ENCODE data around the gene RUBCN.
"Not testable (repeated sequence)": the region's sequence is repeated elsewhere in the genome, so short reads cannot be mapped to it uniquely, and the experiment has no call there.

The RUBCN gene

GRCh38 chr3:197652860-197653259 lies 83.8 kb downstream of the RUBCN start:
- DNase-seq, H3K27ac Mint-ChIP-seq, H3K36me3 Mint-ChIP-seq, H3K4me3 Mint-ChIP-seq, CTCF ChIA-PET, H3K9me3 Mint-ChIP-seq, H3K27me3 Mint-ChIP-seq: not testable (repeated sequence)
- H3K4me1 Mint-ChIP-seq = peaks cover 23% of the 10 kb centered on the region

DNA sequence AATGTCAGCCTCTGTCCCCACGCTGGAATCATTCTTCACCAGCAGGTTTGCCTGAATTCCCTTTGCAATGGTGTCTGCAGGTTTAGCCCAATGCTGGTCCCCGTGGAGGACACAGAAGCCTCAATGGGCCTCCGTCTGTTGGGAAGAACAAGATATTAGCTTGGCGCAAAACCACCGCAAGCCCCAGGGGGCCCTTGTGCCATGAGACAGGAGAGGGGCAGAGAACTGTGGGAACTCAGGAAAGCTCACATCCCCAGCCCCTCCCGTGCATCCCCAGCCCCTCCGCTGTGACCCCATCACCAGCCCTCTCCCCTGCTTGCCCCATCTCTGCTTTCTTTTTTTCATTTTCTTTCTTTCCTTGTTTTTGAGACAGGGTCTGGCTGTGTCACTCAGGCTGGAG lies 89.1 kb downstream of the RUBCN start:
- H3K4me1 Mint-ChIP-seq = peaks cover 18% of the 10 kb centered on the region
- H3K9me3 Mint-ChIP-seq, H3K27ac Mint-ChIP-seq, CTCF ChIA-PET, H3K4me3 Mint-ChIP-seq, DNase-seq: not testable (repeated sequence)
- peaks cover 14% of the 10 kb centered on the region for H3K27me3 Mint-ChIP-seq
- peaks cover 19% of the 10 kb centered on the region for H3K36me3 Mint-ChIP-seq

DNA sequence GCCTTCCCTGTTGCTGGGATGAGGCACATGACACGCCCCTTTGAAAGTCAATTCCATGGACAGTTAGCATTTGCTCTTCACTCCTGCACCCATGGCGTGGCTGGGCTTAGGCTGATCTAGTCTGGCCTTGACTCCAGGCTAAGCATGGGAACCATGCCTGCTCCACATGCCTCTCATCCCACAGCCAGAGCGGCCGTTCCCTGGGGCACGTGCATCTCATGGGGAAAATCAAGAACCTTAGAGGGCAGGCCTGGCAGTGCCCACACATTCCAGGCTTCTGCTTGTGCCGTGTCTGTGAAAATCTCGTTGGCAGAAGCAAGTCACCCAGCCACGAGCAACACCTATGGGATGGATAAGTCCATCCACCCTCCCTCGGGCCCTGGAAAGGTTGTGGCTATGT lies 89.5 kb downstream of the RUBCN start:
- CTCF ChIA-PET, H3K4me3 Mint-ChIP-seq, H3K9me3 Mint-ChIP-seq, H3K27ac Mint-ChIP-seq, DNase-seq: not testable (repeated sequence)
- peaks cover 16% of the 10 kb centered on the region for H3K4me1 Mint-ChIP-seq
- H3K27me3 Mint-ChIP-seq = peaks cover 14% of the 10 kb centered on the region
- peaks cover 19% of the 10 kb centered on the region for H3K36me3 Mint-ChIP-seq

GRCh38 chr3:197646294-197646693 lies 90.4 kb downstream of the RUBCN start:
- H3K9me3 Mint-ChIP-seq, CTCF ChIA-PET, DNase-seq, H3K4me3 Mint-ChIP-seq, H3K4me1 Mint-ChIP-seq, H3K27ac Mint-ChIP-seq: not testable (repeated sequence)
- peaks cover 19% of the 10 kb centered on the region for H3K36me3 Mint-ChIP-seq
- peaks cover 17% of the 10 kb centered on the region for H3K27me3 Mint-ChIP-seq

- H3K4me3 Mint-ChIP-seq, H3K27ac Mint-ChIP-seq, H3K9me3 Mint-ChIP-seq, DNase-seq, H3K36me3 Mint-ChIP-seq, H3K4me1 Mint-ChIP-seq, H3K27me3 Mint-ChIP-seq: not testable (repeated sequence)
- CTCF ChIA-PET = interaction anchor here (0.6 kb wide), 1 partner anchor 92 kb away, joined by 3 read pairs; no protein-coding TSS in a partner anchor
These were observed 99.1 kb downstream of the RUBCN start for GRCh38 chr3:197637556-197637955.

DNA sequence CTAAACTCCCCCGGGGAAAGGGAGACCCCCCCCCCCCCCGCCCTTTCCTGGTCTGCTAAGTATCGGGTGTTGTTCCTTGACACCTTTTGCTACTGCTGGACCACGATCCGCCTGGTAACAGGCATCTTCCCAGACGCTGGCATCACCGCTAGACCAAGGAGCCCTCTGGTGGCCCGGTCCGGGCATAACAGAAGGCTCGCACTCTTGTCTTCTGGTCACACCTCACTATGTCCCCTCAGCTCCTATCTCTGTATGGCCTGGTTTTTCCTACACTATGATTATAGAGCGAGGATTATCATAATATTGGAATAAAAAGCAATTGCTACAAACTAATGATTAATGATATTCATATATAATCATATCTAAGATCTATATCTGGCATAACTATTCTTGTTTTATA lies 104.7 kb downstream of the RUBCN start:
- not testable (repeated sequence) for H3K27ac Mint-ChIP-seq, H3K4me3 Mint-ChIP-seq

GRCh38 chr3:197630766-197631165 lies 105.9 kb downstream of the RUBCN start:
- CTCF ChIA-PET = interaction anchor here (4.2 kb wide), 1 partner anchor 31 kb away, joined by 30 read pairs; no protein-coding TSS in a partner anchor
- not testable (repeated sequence) for H3K4me3 Mint-ChIP-seq, H3K9me3 Mint-ChIP-seq, DNase-seq, H3K4me1 Mint-ChIP-seq, H3K27me3 Mint-ChIP-seq, H3K36me3 Mint-ChIP-seq
- peak overlapping the region; percentile 64 for H3K27ac Mint-ChIP-seq

More for the DNA sequence above, 104.7 kb downstream of the RUBCN start:
- H3K36me3 Mint-ChIP-seq, H3K9me3 Mint-ChIP-seq, H3K4me1 Mint-ChIP-seq, H3K27me3 Mint-ChIP-seq: not testable (repeated sequence)
- CTCF ChIA-PET = interaction anchor here (1.4 to 4.2 kb wide), 2 partner anchors 9 to 33 kb away, joined by 4 to 30 read pairs; no protein-coding TSS in a partner anchor
- peak; percentile 46 for DNase-seq

DNA sequence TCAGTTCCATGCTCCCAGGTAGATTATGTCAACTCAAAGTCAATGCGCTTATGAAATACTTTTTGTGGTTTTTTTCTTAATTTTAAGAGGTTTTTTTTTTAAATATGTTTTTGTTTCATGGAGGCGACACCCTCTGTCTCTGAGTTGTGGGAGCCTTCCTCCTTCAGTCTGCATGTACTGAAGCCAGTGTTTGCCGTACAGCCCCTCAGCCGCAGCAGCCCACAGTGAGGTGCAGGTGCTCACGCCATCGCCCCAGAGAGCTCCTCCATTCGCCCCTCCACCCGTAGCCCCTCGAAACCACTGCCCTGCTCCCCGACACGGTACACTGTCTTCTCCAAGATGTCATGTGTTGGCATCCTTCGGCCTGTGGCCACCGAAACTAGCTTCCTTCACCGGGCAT lies 107.4 kb downstream of the RUBCN start:
- H3K27me3 Mint-ChIP-seq, H3K4me3 Mint-ChIP-seq, CTCF ChIA-PET, DNase-seq, H3K27ac Mint-ChIP-seq, H3K4me1 Mint-ChIP-seq, H3K36me3 Mint-ChIP-seq, H3K9me3 Mint-ChIP-seq: not testable (repeated sequence)

GRCh38 chr3:197627772-197628523 lies 108.8 kb downstream of the RUBCN start:
- H3K36me3 Mint-ChIP-seq, H3K4me1 Mint-ChIP-seq, CTCF ChIA-PET, H3K27me3 Mint-ChIP-seq, H3K9me3 Mint-ChIP-seq: not testable (repeated sequence)
- DNase-seq = peak; percentile 91
- Mint-ChIP-seq H3K4me3 (peak overlapping the region; percentile 80), H3K27ac (peak overlapping the region; percentile 72)

- Mint-ChIP-seq H3K4me3 (peak overlapping the region; percentile 80), H3K27ac (peak overlapping the region; percentile 72)
- CTCF ChIA-PET, H3K9me3 Mint-ChIP-seq, H3K4me1 Mint-ChIP-seq, H3K27me3 Mint-ChIP-seq, H3K36me3 Mint-ChIP-seq: not testable (repeated sequence)
- DNase-seq = peak; percentile 30
These were observed 109.4 kb downstream of the RUBCN start for GRCh38 chr3:197627158-197627771.

DNA sequence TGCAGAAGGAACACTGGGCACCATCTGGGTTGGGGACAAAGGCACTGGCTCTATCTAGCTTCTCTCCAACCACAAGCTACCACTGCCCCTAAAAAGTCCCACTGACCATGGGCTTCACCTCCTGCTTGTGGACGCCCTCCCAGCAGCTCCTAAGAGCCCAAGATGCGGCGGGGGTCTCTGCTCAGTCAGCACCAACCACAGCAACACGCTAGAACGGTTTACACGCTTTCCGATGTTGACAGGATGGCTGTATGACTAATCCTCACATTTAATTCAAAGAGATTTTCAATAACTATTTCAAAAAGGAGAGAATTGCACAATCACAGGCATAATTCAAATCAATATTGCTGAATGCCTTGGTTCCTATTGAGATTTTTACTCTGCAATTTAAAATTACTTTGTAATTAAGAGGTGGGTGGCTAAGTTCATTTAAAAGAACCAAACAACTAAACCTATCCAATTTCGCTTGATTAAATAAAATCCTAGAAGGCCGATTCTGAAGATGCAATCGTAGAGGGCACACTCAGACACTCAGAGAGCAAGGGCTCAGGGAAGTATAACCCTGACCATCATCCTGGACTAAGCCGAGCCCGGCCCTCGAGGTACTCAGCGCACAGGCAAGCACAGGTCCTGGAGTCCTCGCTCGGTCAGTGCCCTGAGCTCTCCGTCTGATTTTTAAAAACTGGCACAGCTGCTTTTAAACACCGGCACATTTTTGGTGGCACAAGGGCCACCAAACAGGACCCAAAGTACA lies 110.1 kb downstream of the RUBCN start:
- H3K4me3 Mint-ChIP-seq = peak overlapping the region; percentile 75
- DNase-seq, H3K27me3 Mint-ChIP-seq, H3K36me3 Mint-ChIP-seq, H3K4me1 Mint-ChIP-seq, CTCF ChIA-PET, H3K9me3 Mint-ChIP-seq: not testable (repeated sequence)
- H3K27ac Mint-ChIP-seq = peak overlapping the region; percentile 52

DNA sequence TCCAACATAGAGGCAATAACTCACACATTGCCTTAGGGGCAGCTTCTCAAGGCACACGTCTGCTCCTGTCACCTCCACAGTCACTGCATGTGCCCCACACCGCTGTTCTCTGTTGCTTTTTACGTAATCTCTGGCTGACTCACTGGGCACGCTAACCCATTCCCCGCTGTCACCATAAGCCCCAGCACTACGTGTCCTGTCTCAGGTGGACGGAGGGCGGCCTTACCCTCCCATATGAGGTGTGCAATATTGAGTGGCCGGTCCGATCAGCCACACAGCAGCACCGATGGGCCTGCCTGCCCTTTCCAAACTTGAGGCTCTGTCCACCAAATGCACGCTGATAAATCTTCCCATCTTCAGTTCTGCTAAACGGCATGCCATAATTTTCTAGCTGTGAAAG lies 115.2 kb downstream of the RUBCN start:
- H3K9me3 Mint-ChIP-seq, H3K4me1 Mint-ChIP-seq, DNase-seq, CTCF ChIA-PET, H3K4me3 Mint-ChIP-seq, H3K27me3 Mint-ChIP-seq, H3K27ac Mint-ChIP-seq: not testable (repeated sequence)
- peaks cover 43% of the 10 kb centered on the region for H3K36me3 Mint-ChIP-seq

Data from activated naive CD4-positive, alpha-beta T cell treated with anti-CD3 and anti-CD28 coated beads, Interleukin-2, amount 10 ng/mL, durations not matched to agents 7 days and 5 days (primary cell).